NCI-H446 treated with DMSO at 0.1 percent for 48 hours (cell line): ENCODE results near the gene PKP1.

Source experiments
- DNase-seq: peaks from one replicate; lab custom pipeline; 2025; lab: John Stamatoyannopoulos, UW

PKP1 gene

DNA sequence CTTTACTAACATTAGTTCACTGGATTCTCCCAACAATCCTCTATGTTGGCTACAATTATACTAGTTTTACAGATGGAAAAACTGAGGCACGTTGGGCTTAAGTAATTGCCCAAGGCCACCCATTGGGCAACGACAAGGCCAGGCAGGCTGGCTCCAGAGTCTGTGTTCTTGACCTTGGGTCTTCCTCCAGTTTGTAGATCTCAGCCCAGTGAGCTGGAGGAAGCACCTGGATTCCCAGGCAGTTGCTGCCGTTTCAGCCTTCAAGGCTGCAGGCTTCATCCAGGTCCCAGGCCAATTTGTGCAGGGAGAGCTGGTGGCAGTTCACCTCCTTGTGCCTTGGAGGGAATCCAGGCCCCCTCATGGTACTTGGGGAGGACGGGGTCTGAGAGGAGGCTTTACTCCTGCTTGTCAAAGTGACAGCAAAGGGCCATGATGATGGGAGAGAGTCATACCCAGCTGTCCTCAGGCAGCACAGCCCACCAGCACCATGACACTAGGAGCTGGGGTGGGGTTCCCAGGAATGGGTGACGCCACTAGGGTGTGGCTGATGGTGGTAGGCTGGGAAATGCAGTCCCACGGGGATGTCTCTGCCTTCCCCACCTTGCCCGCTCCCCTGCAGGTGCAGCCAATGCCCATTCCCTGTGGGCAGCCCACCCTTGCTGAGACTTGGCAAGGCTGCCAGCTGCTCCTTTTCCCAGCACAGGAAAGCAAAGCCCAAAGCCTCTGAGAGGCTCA is 27.1 kb downstream of the PKP1 start:
- DNase-seq = no peak

DNA sequence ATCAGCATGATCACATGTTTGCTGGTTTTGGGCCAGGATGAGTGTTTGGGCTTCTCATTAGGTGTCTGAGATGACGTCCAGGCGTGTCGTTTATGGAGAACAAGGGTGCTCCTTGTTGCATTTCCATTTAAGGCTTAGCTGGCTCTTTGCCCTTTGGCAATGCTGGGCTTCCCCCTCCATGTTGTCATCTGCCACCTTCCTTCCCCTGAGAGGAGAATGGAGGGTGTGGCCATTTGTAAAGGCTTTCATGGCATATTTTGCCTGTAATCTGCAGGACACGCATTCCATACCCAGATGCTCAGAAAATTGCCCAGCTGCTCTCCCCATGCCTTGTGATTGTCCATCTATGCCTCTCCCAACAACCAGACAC is 27.7 kb downstream of the PKP1 start:
- peak; percentile 97 for DNase-seq

GRCh38 chr1:201311356-201312011 is 28.2 kb downstream of the PKP1 start:
- no peak for DNase-seq

DNA sequence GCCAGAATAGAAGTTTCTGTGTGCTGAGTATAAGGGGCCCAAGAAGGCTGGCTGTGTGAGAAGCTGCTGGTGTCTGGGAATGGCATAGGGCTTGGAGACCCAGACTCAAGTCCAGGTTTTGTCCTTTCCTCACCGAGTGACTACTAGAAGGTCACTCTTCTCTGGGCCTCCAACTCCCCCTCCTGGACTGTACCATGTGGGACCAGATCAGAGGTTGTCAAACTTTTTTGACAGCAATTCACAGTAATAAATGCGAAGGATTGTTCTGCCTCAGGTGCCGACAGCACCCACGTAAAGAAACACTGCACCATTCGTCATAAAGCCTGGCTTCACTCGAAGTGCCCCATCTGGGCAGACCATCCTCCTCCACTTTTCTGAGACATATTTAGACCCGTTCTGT is 29.0 kb downstream of the PKP1 start:
- no peak for DNase-seq

GRCh38 chr1:201313086-201313485 is 29.8 kb downstream of the PKP1 start:
- no peak for DNase-seq

DNA sequence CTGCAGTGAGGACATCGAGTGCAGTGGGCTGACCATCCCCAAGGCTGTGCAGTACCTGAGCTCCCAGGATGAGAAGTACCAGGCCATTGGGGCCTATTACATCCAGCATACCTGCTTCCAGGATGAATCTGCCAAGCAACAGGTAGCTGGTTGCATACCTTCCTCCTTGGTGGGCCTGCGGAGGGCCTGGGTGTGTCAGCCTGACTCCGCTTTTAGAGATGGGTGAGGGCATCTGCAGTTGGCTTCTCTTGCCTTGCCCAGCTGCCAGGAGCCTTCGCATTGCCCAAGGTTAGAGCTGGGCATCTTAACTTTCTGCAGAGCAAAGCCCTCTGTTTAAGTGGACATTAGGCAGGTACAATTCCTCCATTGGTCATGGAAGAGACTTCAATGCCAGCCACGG is 33.2 kb downstream of the PKP1 start:
- DNase-seq = no peak

DNA sequence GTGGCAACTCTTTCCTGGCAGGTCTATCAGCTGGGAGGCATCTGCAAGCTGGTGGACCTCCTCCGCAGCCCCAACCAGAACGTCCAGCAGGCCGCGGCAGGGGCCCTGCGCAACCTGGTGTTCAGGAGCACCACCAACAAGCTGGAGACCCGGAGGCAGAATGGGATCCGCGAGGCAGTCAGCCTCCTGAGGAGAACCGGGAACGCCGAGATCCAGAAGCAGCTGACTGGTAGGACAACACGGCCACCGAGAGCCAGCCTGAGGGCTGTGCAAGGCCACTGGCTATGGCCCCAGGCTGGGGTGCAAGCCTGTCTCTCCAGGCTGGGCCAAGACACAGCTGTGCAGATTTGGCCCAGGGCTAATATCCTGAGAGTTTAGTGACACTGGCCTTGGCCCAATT is 34.2 kb downstream of the PKP1 start:
- no peak for DNase-seq

GRCh38 chr1:201318504-201319340 is 35.4 kb downstream of the PKP1 start:
- no peak for DNase-seq

- no peak for DNase-seq
Observed at GRCh38 chr1:201319631-201320030, 36.3 kb downstream of the PKP1 start.

DNA sequence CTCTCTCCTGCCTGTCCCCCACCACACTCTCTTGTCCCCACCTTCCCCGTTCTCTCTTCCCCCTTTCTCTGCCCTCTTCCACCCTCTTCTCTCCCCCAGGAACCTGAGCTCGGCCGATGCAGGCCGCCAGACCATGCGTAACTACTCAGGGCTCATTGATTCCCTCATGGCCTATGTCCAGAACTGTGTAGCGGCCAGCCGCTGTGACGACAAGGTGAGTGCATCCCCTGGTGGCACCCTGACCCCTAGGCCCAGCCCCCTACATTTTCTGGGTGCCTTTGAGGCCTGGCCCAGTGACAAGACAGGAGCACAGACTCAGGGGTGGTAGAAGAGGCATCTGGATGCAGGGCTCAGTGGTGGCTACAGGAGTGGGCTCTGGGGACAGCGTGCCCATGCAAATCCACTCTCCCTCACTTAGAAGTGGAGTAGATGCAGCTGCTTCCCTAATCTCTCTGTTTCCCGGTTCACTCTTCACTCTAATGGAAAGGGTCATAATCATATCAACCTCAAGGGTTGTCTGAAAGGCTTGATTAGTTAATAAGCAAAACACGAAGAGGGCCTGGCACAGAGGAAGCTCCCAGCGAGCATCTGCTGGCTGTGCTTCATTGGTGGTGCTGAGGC is 37.0 kb downstream of the PKP1 start:
- no peak for DNase-seq

- DNase-seq = no peak
Observed at GRCh38 chr1:201321826-201322390, 38.6 kb downstream of the PKP1 start.

GRCh38 chr1:201322653-201323510 is 39.6 kb downstream of the PKP1 start:
- DNase-seq = no peak

GRCh38 chr1:201324306-201324705 is 41.0 kb downstream of the PKP1 start:
- no peak for DNase-seq

GRCh38 chr1:201324821-201325677 is 41.7 kb downstream of the PKP1 start:
- DNase-seq = no peak

DNA sequence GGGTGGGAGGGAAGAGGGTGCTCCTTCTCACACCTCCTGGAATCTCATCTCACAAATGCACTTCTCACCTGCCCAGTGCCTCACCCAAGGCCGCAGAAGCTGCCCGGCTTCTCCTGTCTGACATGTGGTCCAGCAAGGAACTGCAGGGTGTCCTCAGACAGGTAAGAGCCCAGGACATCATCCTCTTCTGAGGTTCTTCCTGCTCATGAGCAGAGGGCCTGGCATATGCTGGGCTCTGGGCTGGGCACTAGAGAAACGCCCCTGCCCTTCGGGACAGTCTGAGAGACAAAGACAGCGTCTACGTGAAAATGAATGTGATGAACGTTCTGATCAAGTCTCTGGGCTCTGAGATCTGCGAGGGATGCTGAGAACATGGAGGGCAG is 42.4 kb downstream of the PKP1 start:
- no peak for DNase-seq

- no peak for DNase-seq
Observed at GRCh38 chr1:201326710-201327109, 43.4 kb downstream of the PKP1 start.

DNA sequence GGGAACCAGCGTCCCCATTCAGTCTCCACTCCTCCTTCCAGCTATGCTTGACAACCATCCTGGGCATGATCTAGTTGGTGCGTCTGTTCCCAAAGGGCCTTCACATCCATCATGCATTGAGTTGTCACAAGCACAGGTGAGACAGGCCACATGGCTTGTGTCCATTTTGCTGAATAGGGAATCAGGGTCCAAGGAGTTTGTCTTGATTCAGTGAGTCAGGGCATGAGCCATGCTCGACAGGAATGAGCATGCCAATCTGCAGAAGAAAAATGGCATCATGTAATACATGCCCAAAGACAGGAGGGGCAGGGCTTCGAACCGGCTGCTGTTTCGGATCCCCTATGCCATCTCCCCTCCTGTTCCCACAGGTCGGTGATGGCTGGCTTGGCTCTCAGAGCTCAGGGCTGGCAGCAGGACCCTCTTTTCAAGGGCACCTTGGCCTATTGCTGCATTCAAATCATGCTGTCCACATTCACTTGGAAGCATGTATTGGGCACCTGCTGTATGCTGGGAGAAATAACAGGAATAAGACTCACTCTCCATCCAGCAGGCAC is 44.5 kb downstream of the PKP1 start:
- DNase-seq = no peak

- DNase-seq = no peak
Observed at GRCh38 chr1:201328576-201328975, 45.3 kb downstream of the PKP1 start.

GRCh38 chr1:201329286-201329685 is 46.0 kb downstream of the PKP1 start:
- no peak for DNase-seq

GRCh38 chr1:201329801-201330200 is 46.5 kb downstream of the PKP1 start:
- DNase-seq = no peak
